Subcutaneous preadipocyte (primary cell): Measurements from ENCODE around the gene DUSP5. TPM values are rescaled to one million over a fixed set of nuclear protein-coding genes. Genes with fewer than 3 reads are reported as not detected.

Experiments used
- total RNA-seq: library from RNA; depleted of rRNA; stranded (reverse); fragments of >200 nt; gene quantifications from 2 replicates; pipeline ENCODE4 v1.2.3, GENCODE V29; 2012

DUSP5 gene, protein sequence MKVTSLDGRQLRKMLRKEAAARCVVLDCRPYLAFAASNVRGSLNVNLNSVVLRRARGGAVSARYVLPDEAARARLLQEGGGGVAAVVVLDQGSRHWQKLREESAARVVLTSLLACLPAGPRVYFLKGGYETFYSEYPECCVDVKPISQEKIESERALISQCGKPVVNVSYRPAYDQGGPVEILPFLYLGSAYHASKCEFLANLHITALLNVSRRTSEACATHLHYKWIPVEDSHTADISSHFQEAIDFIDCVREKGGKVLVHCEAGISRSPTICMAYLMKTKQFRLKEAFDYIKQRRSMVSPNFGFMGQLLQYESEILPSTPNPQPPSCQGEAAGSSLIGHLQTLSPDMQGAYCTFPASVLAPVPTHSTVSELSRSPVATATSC
- 29.0 and 49.5 TPM in 2 replicates for total RNA-seq

DNA sequence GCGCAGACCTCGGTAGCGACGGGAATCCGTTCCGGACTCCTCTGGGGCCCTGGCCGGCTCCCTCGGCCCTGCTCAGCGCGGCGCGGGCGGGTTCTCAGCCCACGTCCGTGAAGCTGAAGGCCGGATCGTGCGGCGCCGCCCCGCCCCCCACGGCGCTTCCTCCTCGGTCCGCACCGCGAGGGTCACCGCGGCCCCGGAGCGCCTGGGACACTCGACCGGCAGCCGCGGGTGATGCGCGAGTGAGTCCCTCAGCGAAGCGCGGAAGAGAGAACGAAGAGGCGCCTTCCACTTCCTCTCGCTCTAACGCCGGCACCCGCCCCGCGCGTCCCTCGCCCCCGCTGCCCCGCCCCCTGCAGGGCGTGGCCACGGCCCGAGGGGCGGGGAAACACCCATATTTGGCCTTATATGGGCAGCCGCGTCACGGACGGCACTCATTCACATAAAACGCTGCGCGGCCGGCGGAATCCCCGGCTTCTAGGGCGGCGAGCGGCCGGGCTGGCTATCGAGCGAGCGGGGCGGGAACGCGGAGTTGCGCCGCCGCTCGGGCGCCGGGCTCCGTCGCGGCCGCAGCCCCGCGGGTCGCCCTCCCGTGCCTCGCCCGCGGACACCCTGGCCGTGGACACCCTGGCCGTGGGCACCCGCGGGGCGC is at the start of gene DUSP5:
DUSP5 (plus strand) TSS at position 470 of the 649 bp plus-strand sequence. CDS start 215 bp downstream, outside the sequence.

Other genes starting within 250 kb of the DUSP5 start
- gene SMNDC1, start 193.0 kb upstream of the DUSP5 start, total RNA-seq, result 5.9 and 7.8 TPM in 2 replicates
- 16.5 and 21.5 TPM in 2 replicates for gene SMC3, start 69.8 kb downstream of the DUSP5 start, total RNA-seq
- gene RBM20, start 146.4 kb downstream of the DUSP5 start, total RNA-seq, result not detected in 2 replicates